Glutamatergic neuron (in vitro differentiated cells): Measurements from ENCODE around the gene TUBB2B. TPM values are rescaled to one million over a fixed set of nuclear protein-coding genes. Genes with fewer than 3 reads are reported as not detected.

Experiments used
- DNase-seq: peaks from one replicate; pipeline ENCODE4 v3.0.0; 2022
- H3K27ac Mint-ChIP-seq: one replicate; pipeline ENCODE4 v1.8.0; 2020; ENCODE audit warnings: mild to moderate bottlenecking, mixed read lengths, inconsistent platforms; ENCODE audit not compliant: unreplicated experiment
- H3K27me3 Mint-ChIP-seq: one replicate; pipeline ENCODE4 v1.8.0; 2020; ENCODE audit warnings: mild to moderate bottlenecking, moderate library complexity, mixed read lengths, inconsistent platforms; ENCODE audit not compliant: unreplicated experiment
- H3K36me3 Mint-ChIP-seq: one replicate; pipeline ENCODE4 v1.8.0; 2020; ENCODE audit warnings: mild to moderate bottlenecking, mixed read lengths, inconsistent platforms; ENCODE audit not compliant: unreplicated experiment
- H3K4me1 Mint-ChIP-seq: one replicate; pipeline ENCODE4 v1.8.0; 2020; ENCODE audit warnings: mild to moderate bottlenecking, low read depth, mixed read lengths, inconsistent platforms; ENCODE audit not compliant: unreplicated experiment
- H3K4me3 Mint-ChIP-seq: one replicate; pipeline ENCODE4 v1.8.0; 2020; ENCODE audit warnings: mild to moderate bottlenecking, mixed read lengths, inconsistent platforms; ENCODE audit not compliant: unreplicated experiment
- H3K9me3 Mint-ChIP-seq: one replicate; pipeline ENCODE4 v1.8.0; 2020; ENCODE audit warnings: mild to moderate bottlenecking, moderate library complexity, mixed read lengths, inconsistent platforms; ENCODE audit not compliant: unreplicated experiment
- CTCF ChIP-seq: fragments of 200-600 bp; sonication (generic); IDR thresholded peaks from one replicate; pipeline ENCODE4 v1.5.0; 2021; ENCODE audit not compliant: partially characterized antibody, unreplicated experiment
- total RNA-seq: library from RNA; stranded (reverse); fragmentation: NEBNext Ultra II Directional; extraction: Animal tissue kit (Norgen Biotek cat#: 25700); gene quantifications from one replicate; pipeline ENCODE4 v1.2.1, GENCODE V29; 2021; ENCODE audit not compliant: unreplicated experiment

TUBB2B gene
- total RNA-seq, 1 donor from 2014 or later = 1,777 TPM

GRCh38 chr6:3226481-3227362, 731 bp downstream of the TUBB2B start:
- peak; percentile 56 for DNase-seq
- Mint-ChIP-seq H3K4me1 (peaks cover 15% of the 10 kb centered on the region), H3K27ac (peak overlapping the region; percentile 94)

GRCh38 chr6:3226042-3226441, 1.4 kb downstream of the TUBB2B start:
- Mint-ChIP-seq H3K9me3 (peaks cover 49% of the 10 kb centered on the region), H3K27me3 (peaks cover 44% of the 10 kb centered on the region), H3K4me1 (peaks cover 15% of the 10 kb centered on the region), H3K4me3 (peak overlapping the region; percentile 99), H3K27ac (peak overlapping the region; percentile 94), H3K36me3 (peaks cover 24% of the 10 kb centered on the region)
- TF ChIP-seq CTCF = no peak
- DNase-seq = no peak

More at GRCh38 chr6:3226481-3227362, 731 bp downstream of the TUBB2B start:
- no peak for TF ChIP-seq CTCF
- H3K27me3 Mint-ChIP-seq = peaks cover 45% of the 10 kb centered on the region
- peaks cover 52% of the 10 kb centered on the region for H3K9me3 Mint-ChIP-seq
- peak overlapping the region; percentile 99 for H3K4me3 Mint-ChIP-seq
- H3K36me3 Mint-ChIP-seq = peaks cover 24% of the 10 kb centered on the region

- no peak for DNase-seq
- no peak overlapping the region for H3K4me3 Mint-ChIP-seq
- peaks cover 21% of the 10 kb centered on the region for H3K9me3 Mint-ChIP-seq
Observed at GRCh38 chr6:3222506-3223038, 4.9 kb downstream of the TUBB2B start.

DNA sequence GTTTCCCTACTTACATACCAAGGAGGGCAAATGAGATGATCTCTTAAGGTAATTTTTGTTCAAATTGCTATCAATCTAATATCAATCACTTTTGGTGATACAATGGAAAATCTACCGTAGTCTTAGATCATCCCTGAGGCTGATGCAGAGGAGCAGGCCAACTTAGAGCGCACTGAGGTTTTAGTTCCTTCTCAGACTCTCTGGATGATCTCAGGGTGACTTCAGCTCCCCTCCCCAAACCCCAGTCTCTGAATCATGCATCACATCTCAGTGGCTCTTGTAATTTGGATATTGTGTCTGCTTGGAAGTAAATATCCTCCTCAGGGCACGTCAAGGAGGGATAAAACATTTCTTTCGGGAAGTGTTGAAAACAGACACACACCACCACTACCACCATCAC, 5.9 kb downstream of the TUBB2B start:
- Mint-ChIP-seq H3K4me1 (peaks cover 12% of the 10 kb centered on the region), H3K4me3 (no peak overlapping the region), H3K27me3 (peaks cover 17% of the 10 kb centered on the region), H3K36me3 (peaks cover 17% of the 10 kb centered on the region), H3K27ac (no peak overlapping the region), H3K9me3 (peaks cover 20% of the 10 kb centered on the region)
- TF ChIP-seq CTCF = no peak
- no peak for DNase-seq

More at GRCh38 chr6:3222506-3223038, 4.9 kb downstream of the TUBB2B start:
- no peak for TF ChIP-seq CTCF
- peaks cover 12% of the 10 kb centered on the region for H3K4me1 Mint-ChIP-seq
- H3K27ac Mint-ChIP-seq = no peak overlapping the region
- H3K27me3 Mint-ChIP-seq = peaks cover 21% of the 10 kb centered on the region
- peaks cover 17% of the 10 kb centered on the region for H3K36me3 Mint-ChIP-seq

DNA sequence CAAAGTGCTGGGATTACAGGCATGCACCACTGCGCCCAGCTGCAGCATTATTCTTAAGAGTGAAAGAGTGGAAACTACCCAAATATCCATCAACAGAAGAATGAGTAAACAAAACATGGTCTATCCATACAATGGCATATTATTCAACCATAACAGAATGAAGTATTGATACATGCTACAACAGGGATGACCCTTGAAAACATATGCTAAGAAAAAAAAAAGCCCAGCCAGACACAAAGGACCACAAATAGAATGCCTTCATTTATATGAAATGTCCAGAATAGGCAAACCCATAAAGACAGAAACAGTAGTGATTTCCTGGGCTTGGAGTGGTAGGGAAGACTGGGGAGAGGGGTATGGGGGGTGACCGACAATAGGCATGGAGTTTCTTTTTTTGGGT, 7.1 kb downstream of the TUBB2B start:
- no peak overlapping the region for H3K4me3 Mint-ChIP-seq
- no peak for TF ChIP-seq CTCF
- H3K36me3 Mint-ChIP-seq = peaks cover 11% of the 10 kb centered on the region
- H3K9me3 Mint-ChIP-seq = peaks cover 12% of the 10 kb centered on the region
- H3K27me3 Mint-ChIP-seq = peaks cover 8% of the 10 kb centered on the region
- peaks cover 12% of the 10 kb centered on the region for H3K4me1 Mint-ChIP-seq
- DNase-seq = no peak
- H3K27ac Mint-ChIP-seq = no peak overlapping the region
